Skeletal muscle cell (primary cell): ENCODE results near the gene N4BP2.
A peak's percentile ranks its signal among the peaks of the same experiment; 100 is the strongest.
"Not testable (repeated sequence)": the region's sequence is repeated elsewhere in the genome, so short reads cannot be mapped to it uniquely, and the experiment has no call there.

Source experiments
- DNase-seq: peaks from one replicate; pipeline ENCODE4 v3.0.0-alpha.2; 2010; ENCODE audit warnings: low read depth
- H3K4me3 ChIP-seq: 2 replicates; pipeline ENCODE4 v1.5.1; 2011; ENCODE audit warnings: low read depth, mild to moderate bottlenecking, control low read depth, low read length, moderate library complexity

Gene N4BP2

GRCh38 chr4:40070387-40070786 lies 13.7 kb downstream of the N4BP2 start:
- no peak for DNase-seq
- H3K4me3 ChIP-seq = no peak overlapping the region

GRCh38 chr4:40086421-40086820 lies 29.8 kb downstream of the N4BP2 start:
- no peak for DNase-seq
- H3K4me3 ChIP-seq = no peak overlapping the region

- H3K4me3 ChIP-seq = no peak overlapping the region
- DNase-seq = no peak
Observed at GRCh38 chr4:40087799-40088366, 31.2 kb downstream of the N4BP2 start.

- not testable (repeated sequence) for DNase-seq, H3K4me3 ChIP-seq
Observed at GRCh38 chr4:40093400-40093799, 36.8 kb downstream of the N4BP2 start.

- H3K4me3 ChIP-seq = no peak overlapping the region
- DNase-seq = no peak
Observed at GRCh38 chr4:40099010-40099409, 42.4 kb downstream of the N4BP2 start.

- DNase-seq = not testable (repeated sequence)
Observed at GRCh38 chr4:40107150-40107549, 50.5 kb downstream of the N4BP2 start.

GRCh38 chr4:40112027-40112792 lies 55.6 kb downstream of the N4BP2 start:
- DNase-seq = no peak
- H3K4me3 ChIP-seq = no peak overlapping the region

More at GRCh38 chr4:40107150-40107549, 50.5 kb downstream of the N4BP2 start:
- H3K4me3 ChIP-seq = not testable (repeated sequence)

GRCh38 chr4:40114206-40114605 lies 57.6 kb downstream of the N4BP2 start:
- DNase-seq = no peak
- no peak overlapping the region for H3K4me3 ChIP-seq

- no peak for DNase-seq
- H3K4me3 ChIP-seq = no peak overlapping the region
Observed at GRCh38 chr4:40118861-40119260, 62.2 kb downstream of the N4BP2 start.

- H3K4me3 ChIP-seq = no peak overlapping the region
- no peak for DNase-seq
Observed at GRCh38 chr4:40119344-40119743, 62.7 kb downstream of the N4BP2 start.

- no peak overlapping the region for H3K4me3 ChIP-seq
- DNase-seq = peak; percentile 57
Observed at GRCh38 chr4:40121515-40121914, 64.9 kb downstream of the N4BP2 start.

GRCh38 chr4:40122941-40123340 lies 66.3 kb downstream of the N4BP2 start:
- DNase-seq = no peak
- no peak overlapping the region for H3K4me3 ChIP-seq

GRCh38 chr4:40124690-40125089 lies 68.0 kb downstream of the N4BP2 start:
- DNase-seq = no peak
- no peak overlapping the region for H3K4me3 ChIP-seq

- no peak for DNase-seq
- no peak overlapping the region for H3K4me3 ChIP-seq
Observed at GRCh38 chr4:40130401-40131036, 73.9 kb downstream of the N4BP2 start.

GRCh38 chr4:40132816-40133215 lies 76.2 kb downstream of the N4BP2 start:
- H3K4me3 ChIP-seq = no peak overlapping the region
- DNase-seq = no peak

- DNase-seq = no peak
- no peak overlapping the region for H3K4me3 ChIP-seq
Observed at GRCh38 chr4:40134206-40134917, 77.7 kb downstream of the N4BP2 start.

GRCh38 chr4:40136202-40136601 lies 79.6 kb downstream of the N4BP2 start:
- not testable (repeated sequence) for H3K4me3 ChIP-seq, DNase-seq

- H3K4me3 ChIP-seq = no peak overlapping the region
- no peak for DNase-seq
Observed at GRCh38 chr4:40140196-40140595, 83.5 kb downstream of the N4BP2 start.

- not testable (repeated sequence) for DNase-seq, H3K4me3 ChIP-seq
Observed at GRCh38 chr4:40140597-40140996, 83.9 kb downstream of the N4BP2 start.

- DNase-seq = no peak
- no peak overlapping the region for H3K4me3 ChIP-seq
Observed at GRCh38 chr4:40143926-40144508, 87.4 kb downstream of the N4BP2 start.
